Choroid plexus epithelial cell (primary cell): ENCODE results near the gene ARL5B.
A peak's percentile ranks its signal among the peaks of the same experiment; 100 is the strongest.

Experiments used
- DNase-seq: peaks from one replicate; pipeline ENCODE4 v3.0.0-alpha.2; 2010; ENCODE audit warnings: low read depth
- H3K4me3 ChIP-seq: 2 replicates; pipeline ENCODE4 v1.5.1; 2011; ENCODE audit warnings: low read depth, mild to moderate bottlenecking, control low read depth, low read length, moderate library complexity
- TF ChIP-seq, protein P1 (sequence below): conservative IDR thresholded peaks from 2 replicates; pipeline ENCODE4 v1.5.1; 2011; ENCODE audit warnings: low read depth, mild to moderate bottlenecking, control low read depth, inconsistent platforms, low read length, moderate library complexity

Gene ARL5B

DNA sequence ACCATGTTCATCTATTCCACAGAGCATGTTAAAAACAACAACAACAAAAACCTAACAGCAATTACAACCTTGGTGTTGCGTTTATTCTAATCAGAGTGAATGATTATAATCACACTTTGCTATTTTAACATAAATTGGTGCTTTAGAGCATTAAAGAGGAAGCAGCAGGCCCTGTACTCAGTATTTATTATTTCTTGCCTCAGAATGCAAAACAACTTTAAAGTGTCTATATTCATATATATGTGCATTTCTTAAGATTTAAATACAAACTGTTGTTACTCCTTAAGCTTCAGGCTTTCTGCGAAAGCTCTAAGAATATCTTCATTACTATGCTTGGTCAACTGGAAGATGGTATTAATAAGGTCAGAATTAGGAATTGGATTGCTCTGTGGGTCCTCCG is 21.5 kb downstream of the ARL5B start:
- DNase-seq = no peak
- no peak overlapping the region for H3K4me3 ChIP-seq
- TF ChIP-seq, protein P1, sequence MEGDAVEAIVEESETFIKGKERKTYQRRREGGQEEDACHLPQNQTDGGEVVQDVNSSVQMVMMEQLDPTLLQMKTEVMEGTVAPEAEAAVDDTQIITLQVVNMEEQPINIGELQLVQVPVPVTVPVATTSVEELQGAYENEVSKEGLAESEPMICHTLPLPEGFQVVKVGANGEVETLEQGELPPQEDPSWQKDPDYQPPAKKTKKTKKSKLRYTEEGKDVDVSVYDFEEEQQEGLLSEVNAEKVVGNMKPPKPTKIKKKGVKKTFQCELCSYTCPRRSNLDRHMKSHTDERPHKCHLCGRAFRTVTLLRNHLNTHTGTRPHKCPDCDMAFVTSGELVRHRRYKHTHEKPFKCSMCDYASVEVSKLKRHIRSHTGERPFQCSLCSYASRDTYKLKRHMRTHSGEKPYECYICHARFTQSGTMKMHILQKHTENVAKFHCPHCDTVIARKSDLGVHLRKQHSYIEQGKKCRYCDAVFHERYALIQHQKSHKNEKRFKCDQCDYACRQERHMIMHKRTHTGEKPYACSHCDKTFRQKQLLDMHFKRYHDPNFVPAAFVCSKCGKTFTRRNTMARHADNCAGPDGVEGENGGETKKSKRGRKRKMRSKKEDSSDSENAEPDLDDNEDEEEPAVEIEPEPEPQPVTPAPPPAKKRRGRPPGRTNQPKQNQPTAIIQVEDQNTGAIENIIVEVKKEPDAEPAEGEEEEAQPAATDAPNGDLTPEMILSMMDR = no peak

DNA sequence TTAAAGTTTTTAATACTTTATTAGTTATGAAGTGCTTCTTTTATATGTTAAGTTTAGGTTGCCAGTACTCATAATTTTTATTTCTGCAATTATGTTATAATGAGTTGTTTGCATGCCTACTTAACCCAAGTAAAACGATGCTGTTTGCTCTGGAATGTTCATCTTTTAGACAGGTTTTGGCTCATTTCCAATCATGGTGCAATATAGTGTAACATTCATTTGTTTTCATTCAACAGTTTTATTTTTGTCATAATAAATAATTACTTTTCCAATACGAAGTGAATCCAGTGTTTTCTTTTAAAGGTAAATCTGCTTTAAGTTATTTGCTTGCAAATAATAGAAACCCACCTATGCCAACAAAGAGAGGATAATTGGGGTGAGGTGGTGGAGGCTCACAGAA is 22.1 kb downstream of the ARL5B start:
- DNase-seq = peak; percentile 86
- TF ChIP-seq, protein P1 = no peak

DNA sequence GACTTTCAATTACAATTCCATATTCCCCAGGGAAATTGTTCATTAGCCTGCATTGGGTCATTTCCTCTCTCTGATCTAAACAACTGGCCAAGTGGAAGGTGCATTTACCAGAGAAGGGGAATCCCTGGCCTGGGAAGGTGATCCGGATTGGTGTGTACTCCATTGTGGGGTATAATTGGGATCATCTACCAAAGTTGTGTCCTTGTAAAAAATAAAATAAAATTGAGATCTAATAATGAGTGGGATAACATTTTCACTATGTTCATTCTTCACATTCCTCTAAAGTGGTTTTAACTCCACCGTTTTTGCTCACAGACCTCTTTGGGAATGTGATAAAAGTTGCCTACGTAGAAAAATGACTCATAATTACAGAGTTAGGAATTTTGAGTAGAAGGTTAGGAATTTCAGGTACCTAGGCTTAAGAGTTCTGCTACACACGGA is 22.8 kb downstream of the ARL5B start:
- H3K4me3 ChIP-seq = no peak overlapping the region
- TF ChIP-seq, protein P1 = no peak
- DNase-seq = peak; percentile 75

More for the DNA sequence above, 22.1 kb downstream of the ARL5B start:
- no peak overlapping the region for H3K4me3 ChIP-seq

DNA sequence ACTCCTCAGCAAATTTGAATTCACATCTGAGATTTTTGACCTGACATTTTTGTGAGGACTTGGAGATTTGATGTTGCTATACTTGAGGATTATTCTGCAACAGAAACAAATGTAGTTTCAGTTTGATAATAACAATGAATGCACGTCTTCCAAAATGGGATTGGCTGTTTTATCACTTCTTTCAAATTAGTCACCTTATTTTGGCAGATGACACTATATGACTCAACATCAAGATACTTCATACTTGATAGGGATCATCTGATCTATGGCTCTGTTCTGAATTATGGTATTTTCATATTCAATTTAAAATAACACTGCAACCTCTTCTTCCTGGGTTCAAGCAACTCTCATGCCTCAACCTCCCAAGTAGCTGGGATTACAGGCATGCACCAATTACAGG is 24.2 kb downstream of the ARL5B start:
- peak; percentile 64 for DNase-seq
- no peak overlapping the region for H3K4me3 ChIP-seq
- TF ChIP-seq, protein P1 = no peak

DNA sequence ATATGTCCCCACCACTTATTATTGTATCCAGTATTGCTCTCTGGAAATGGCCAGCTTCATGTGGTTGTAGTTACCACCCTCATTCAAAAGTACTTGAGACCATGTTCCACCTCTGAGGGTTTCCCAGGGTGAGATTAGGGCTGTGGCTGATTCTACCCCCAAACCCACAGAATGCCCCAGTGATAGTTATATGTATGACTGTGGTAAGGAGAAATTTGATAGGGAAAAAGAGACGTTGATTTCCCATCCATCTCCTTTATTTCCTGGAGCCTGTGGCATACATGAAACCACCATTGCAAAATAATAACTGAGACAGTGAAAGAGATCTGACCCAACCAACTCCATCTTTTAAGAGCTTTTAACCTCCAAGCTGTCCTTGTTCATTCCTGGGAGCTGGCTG is 25.2 kb downstream of the ARL5B start:
- H3K4me3 ChIP-seq = no peak overlapping the region
- no peak for DNase-seq
- TF ChIP-seq, protein P1 = no peak

DNA sequence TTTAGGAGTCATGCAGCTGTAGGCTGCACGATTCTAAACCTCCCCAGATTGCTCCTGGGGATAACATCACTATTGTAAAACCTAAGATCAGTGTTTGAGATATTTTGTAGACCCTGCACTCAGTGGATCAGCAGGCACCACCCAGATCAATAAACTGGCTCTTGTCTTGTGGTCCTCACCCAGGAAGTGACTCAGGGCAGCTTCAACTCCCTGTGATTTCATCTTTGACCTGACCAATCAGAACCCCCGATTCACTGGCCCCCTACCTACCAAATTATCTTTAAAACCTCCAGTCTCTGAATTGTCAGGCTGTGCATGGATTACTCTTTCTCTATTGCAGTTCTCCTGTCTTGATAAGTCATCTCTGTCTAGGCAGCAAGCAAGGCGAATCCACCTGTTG is 25.7 kb downstream of the ARL5B start:
- no peak overlapping the region for H3K4me3 ChIP-seq
- DNase-seq = no peak
- TF ChIP-seq, protein P1 = no peak

DNA sequence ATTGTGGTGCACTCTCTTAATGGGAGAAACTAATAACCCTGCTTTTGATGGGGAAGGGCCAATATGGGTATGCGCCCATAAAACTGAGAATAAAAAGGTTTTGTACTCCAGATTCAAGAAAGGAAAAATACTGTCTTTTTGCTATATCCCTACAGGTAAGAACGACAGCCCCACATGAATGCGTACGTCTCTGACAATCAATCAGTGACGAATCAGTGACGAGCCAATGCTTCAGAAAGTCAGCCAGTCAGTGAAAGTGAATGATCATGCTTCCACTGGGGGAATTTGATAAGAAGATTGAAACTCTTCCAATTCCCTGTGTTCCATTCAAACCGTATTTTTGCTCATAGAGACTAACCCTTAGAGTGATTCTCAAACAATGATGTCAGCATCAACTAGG is 26.3 kb downstream of the ARL5B start:
- TF ChIP-seq, protein P1 = no peak
- no peak overlapping the region for H3K4me3 ChIP-seq
- no peak for DNase-seq
